ENCODE data around the gene SDK1.

Gene SDK1

GRCh38 chr7:3349126-3349525 lies 48.1 kb downstream of the SDK1 start:
- no peak for DNase-seq (ENCODE audit: low read depth)
- TF ChIP-seq CTCF (IDR thresholded peaks at IDR 0.05; ENCODE audit: control insufficient read depth, extremely low read depth, insufficient read depth): no peak
- H3K4me3 ChIP-seq (ENCODE audit: low read depth, low read length): no peak overlapping the region

GRCh38 chr7:3356173-3356572 lies 55.1 kb downstream of the SDK1 start:
- no peak for DNase-seq (ENCODE audit: low read depth)
- TF ChIP-seq CTCF (IDR thresholded peaks at IDR 0.05; ENCODE audit: control insufficient read depth, extremely low read depth, insufficient read depth): no peak
- no peak overlapping the region for H3K4me3 ChIP-seq (ENCODE audit: low read depth, low read length)

- no peak for DNase-seq (ENCODE audit: low read depth)
- TF ChIP-seq CTCF (IDR thresholded peaks at IDR 0.05; ENCODE audit: control insufficient read depth, extremely low read depth, insufficient read depth): no peak
- no peak overlapping the region for H3K4me3 ChIP-seq (ENCODE audit: low read depth, low read length)
These were observed 57.9 kb downstream of the SDK1 start for GRCh38 chr7:3358991-3359390.

- TF ChIP-seq CTCF (IDR thresholded peaks at IDR 0.05; ENCODE audit: control insufficient read depth, extremely low read depth, insufficient read depth): no peak
- DNase-seq (ENCODE audit: low read depth): no peak
- no peak overlapping the region for H3K4me3 ChIP-seq (ENCODE audit: low read depth, low read length)
These were observed 66.2 kb downstream of the SDK1 start for GRCh38 chr7:3367261-3367660.

- DNase-seq (ENCODE audit: low read depth): no peak
- H3K4me3 ChIP-seq (ENCODE audit: low read depth, low read length): no peak overlapping the region
- TF ChIP-seq CTCF (IDR thresholded peaks at IDR 0.05; ENCODE audit: control insufficient read depth, extremely low read depth, insufficient read depth): no peak
These were observed 69.2 kb downstream of the SDK1 start for GRCh38 chr7:3370068-3370830.

- no peak for TF ChIP-seq CTCF (IDR thresholded peaks at IDR 0.05; ENCODE audit: control insufficient read depth, extremely low read depth, insufficient read depth)
- no peak overlapping the region for H3K4me3 ChIP-seq (ENCODE audit: low read depth, low read length)
- DNase-seq (ENCODE audit: low read depth): no peak
These were observed 69.9 kb downstream of the SDK1 start for GRCh38 chr7:3370921-3371320.

- TF ChIP-seq CTCF (IDR thresholded peaks at IDR 0.05; ENCODE audit: control insufficient read depth, extremely low read depth, insufficient read depth): no peak
- no peak overlapping the region for H3K4me3 ChIP-seq (ENCODE audit: low read depth, low read length)
- DNase-seq (ENCODE audit: low read depth): no peak
These were observed 70.5 kb downstream of the SDK1 start for GRCh38 chr7:3371601-3372000.
